ENCODE results near the gene CMKLR1. TPM values are rescaled to one million over a fixed set of nuclear protein-coding genes. Genes with fewer than 3 reads are reported as not detected.

CMKLR1 gene
- total RNA-seq, 2 donors from 2014 or later = 2.5 to 11.4 TPM

- intact Hi-C loops (cut with DNase I, micrococcal nuclease) = no loop called here
- DNase-seq (no peak), ATAC-seq (no peak)
Measured at GRCh38 chr12:108285016-108285415, 54.1 kb downstream of the CMKLR1 start.

- DNase-seq (no peak), ATAC-seq (no peak)
- intact Hi-C loops (cut with DNase I, micrococcal nuclease) = no loop called here
Measured at GRCh38 chr12:108284163-108284562, 54.9 kb downstream of the CMKLR1 start.

- no peak for ATAC-seq
- no peak for DNase-seq
- intact Hi-C loops (cut with DNase I, micrococcal nuclease) = no loop called here
Measured at GRCh38 chr12:108282676-108283075, 56.4 kb downstream of the CMKLR1 start.

GRCh38 chr12:108282160-108282559, 57.0 kb downstream of the CMKLR1 start:
- DNase-seq = no peak
- ATAC-seq = no peak
- intact Hi-C loops (cut with DNase I, micrococcal nuclease) = no loop called here

- DNase-seq = no peak
- intact Hi-C loops (cut with DNase I, micrococcal nuclease) = no loop called here
- ATAC-seq = no peak
Measured at GRCh38 chr12:108277613-108278012, 61.5 kb downstream of the CMKLR1 start.

- DNase-seq (no peak), ATAC-seq (no peak)
- intact Hi-C loops (cut with DNase I, micrococcal nuclease) = no loop called here
Measured at GRCh38 chr12:108273217-108273616, 65.9 kb downstream of the CMKLR1 start.

- intact Hi-C loops (cut with DNase I, micrococcal nuclease) = no loop called here
- no peak for ATAC-seq
Measured at GRCh38 chr12:108271951-108272872, 66.9 kb downstream of the CMKLR1 start.

GRCh38 chr12:108270849-108271143, 68.3 kb downstream of the CMKLR1 start:
- intact Hi-C loops (cut with DNase I, micrococcal nuclease) = no loop called here
- no peak for DNase-seq
- no peak for ATAC-seq

More at GRCh38 chr12:108271951-108272872, 66.9 kb downstream of the CMKLR1 start:
- DNase-seq = no peak

- intact Hi-C loops (cut with DNase I, micrococcal nuclease) = no loop called here
- no peak for DNase-seq
- ATAC-seq = no peak
Measured at GRCh38 chr12:108270035-108270848, 68.9 kb downstream of the CMKLR1 start.

GRCh38 chr12:108269224-108269623, 69.9 kb downstream of the CMKLR1 start:
- no peak for DNase-seq
- ATAC-seq = no peak
- intact Hi-C loops (cut with DNase I, micrococcal nuclease) = no loop called here

GRCh38 chr12:108268397-108268796, 70.7 kb downstream of the CMKLR1 start:
- no peak for DNase-seq
- no peak for ATAC-seq
- intact Hi-C loops (cut with DNase I, micrococcal nuclease) = no loop called here

GRCh38 chr12:108267450-108267849, 71.7 kb downstream of the CMKLR1 start:
- DNase-seq = no peak
- ATAC-seq = no peak
- intact Hi-C loops (cut with DNase I, micrococcal nuclease) = no loop called here

GRCh38 chr12:108266131-108266530, 73.0 kb downstream of the CMKLR1 start:
- DNase-seq (no peak), ATAC-seq (no peak)
- intact Hi-C loops (cut with DNase I, micrococcal nuclease) = no loop called here

- no peak for ATAC-seq
Measured at GRCh38 chr12:108265505-108265904, 73.6 kb downstream of the CMKLR1 start.

GRCh38 chr12:108260969-108261368, 78.1 kb downstream of the CMKLR1 start:
- DNase-seq (no peak), ATAC-seq (no peak)
- intact Hi-C loops (cut with DNase I, micrococcal nuclease) = no loop called here

More at GRCh38 chr12:108265505-108265904, 73.6 kb downstream of the CMKLR1 start:
- no peak for DNase-seq
- intact Hi-C loops (cut with DNase I, micrococcal nuclease) = no loop called here

GRCh38 chr12:108260039-108260438, 79.1 kb downstream of the CMKLR1 start:
- ATAC-seq (no peak), DNase-seq (no peak)
- intact Hi-C loops (cut with DNase I, micrococcal nuclease) = no loop called here

- ATAC-seq = no peak
- intact Hi-C loops (cut with DNase I, micrococcal nuclease) = no loop called here
- no peak for DNase-seq
Measured at GRCh38 chr12:108257610-108258106, 81.5 kb downstream of the CMKLR1 start.

- intact Hi-C loops (cut with DNase I, micrococcal nuclease) = no loop called here
- no peak for ATAC-seq
- no peak for DNase-seq
Measured at GRCh38 chr12:108257004-108257403, 82.1 kb downstream of the CMKLR1 start.

GRCh38 chr12:108255252-108255602, 83.9 kb downstream of the CMKLR1 start:
- DNase-seq = no peak
- intact Hi-C loops (cut with DNase I, micrococcal nuclease) = no loop called here
- no peak for ATAC-seq

Data from left colon (tissue), 2 donors.